ENCODE data around the gene CCDC107. TPM values are rescaled to one million over a fixed set of nuclear protein-coding genes. Genes with fewer than 3 reads are reported as not detected.
A peak's percentile ranks its signal among the peaks of the same experiment; 100 is the strongest.

CCDC107 gene
- total and polyA plus RNA-seq, 9 of the 15 experiments (the other 6 are each of a cell fraction or from before 2014, with no cell fraction given): 0.35 to 11.3 (median 6.9) TPM; not detected in 1

DNA sequence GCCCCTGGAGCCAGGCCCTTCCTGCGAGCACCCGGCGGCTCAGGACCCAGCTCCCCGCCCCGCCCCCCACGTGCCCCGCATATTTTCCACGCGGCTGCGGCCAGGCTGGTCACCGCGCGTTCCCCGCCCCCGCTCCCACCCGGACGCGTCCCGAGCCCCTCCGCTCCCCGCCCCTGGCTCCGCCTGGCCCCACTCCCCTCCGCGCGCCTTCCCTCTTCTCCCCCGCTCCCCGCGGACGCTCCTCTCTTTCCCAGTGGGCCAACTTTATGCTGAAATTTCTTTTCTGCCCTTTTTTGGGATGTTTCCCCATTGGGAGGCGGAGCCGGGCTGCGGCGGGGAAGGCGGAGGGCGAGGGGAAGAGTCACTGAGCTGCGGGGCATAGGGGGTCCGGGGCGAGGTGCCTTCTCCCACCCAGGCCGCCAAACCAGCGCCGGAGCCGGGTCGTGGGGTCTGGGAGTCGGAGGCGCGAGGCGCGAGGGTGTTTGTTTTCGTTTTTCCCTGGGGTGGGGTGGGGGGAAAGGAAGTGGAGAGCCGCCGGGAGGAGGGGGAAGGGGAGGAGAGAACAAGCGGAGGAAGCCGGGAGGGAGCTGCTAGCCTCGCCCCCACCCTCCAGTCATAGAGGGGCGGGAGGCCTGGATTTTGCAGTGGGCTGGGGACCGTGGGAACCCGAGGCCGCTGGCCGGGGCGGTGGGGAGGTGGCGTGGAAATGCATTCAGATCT, 32.7 kb downstream of the CCDC107 start (continued):
- TF ChIP-seq CREB3 (tag; conservative IDR thresholded peaks at IDR 0.05; ENCODE audit: low read depth) (no peak), ZFP36 (IDR thresholded peaks at IDR 0.05; ENCODE audit: low read depth, low read length, partially characterized antibody) (no peak), POLR2A (conservative IDR thresholded peaks at IDR 0.05) (peak; percentile 73), E2F5 (CRISPR knock-in tag; IDR thresholded peaks at IDR 0.05) (no peak), MBD2 (IDR thresholded peaks at IDR 0.05; ENCODE audit: borderline replicate concordance, low read depth) (no peak), MAFG (tag; conservative IDR thresholded peaks at IDR 0.05) (no peak), LEF1 (IDR thresholded peaks at IDR 0.05) (no peak), TRIM24 (IDR thresholded peaks at IDR 0.05) (no peak), ZBTB40 (IDR thresholded peaks at IDR 0.05) (no peak), ZBTB40 (CRISPR knock-in tag; IDR thresholded peaks at IDR 0.05) (no peak), MAZ (CRISPR knock-in tag; conservative IDR thresholded peaks at IDR 0.05 in 1 of 2, IDR thresholded peaks at IDR 0.05 in 1 of 2) (peak in 1 of 2 experiments; percentile 74), SAP30 (IDR thresholded peaks at IDR 0.05; ENCODE audit: borderline replicate concordance, insufficient read depth, low read depth, low read length, poor library complexity, severe bottlenecking) (no peak), TEAD4 (IDR thresholded peaks at IDR 0.05; ENCODE audit: low read length) (no peak), TEAD4 (CRISPR knock-in tag; IDR thresholded peaks at IDR 0.05; ENCODE audit: borderline replicate concordance) (no peak)
- TF ChIP-seq, protein P1, sequence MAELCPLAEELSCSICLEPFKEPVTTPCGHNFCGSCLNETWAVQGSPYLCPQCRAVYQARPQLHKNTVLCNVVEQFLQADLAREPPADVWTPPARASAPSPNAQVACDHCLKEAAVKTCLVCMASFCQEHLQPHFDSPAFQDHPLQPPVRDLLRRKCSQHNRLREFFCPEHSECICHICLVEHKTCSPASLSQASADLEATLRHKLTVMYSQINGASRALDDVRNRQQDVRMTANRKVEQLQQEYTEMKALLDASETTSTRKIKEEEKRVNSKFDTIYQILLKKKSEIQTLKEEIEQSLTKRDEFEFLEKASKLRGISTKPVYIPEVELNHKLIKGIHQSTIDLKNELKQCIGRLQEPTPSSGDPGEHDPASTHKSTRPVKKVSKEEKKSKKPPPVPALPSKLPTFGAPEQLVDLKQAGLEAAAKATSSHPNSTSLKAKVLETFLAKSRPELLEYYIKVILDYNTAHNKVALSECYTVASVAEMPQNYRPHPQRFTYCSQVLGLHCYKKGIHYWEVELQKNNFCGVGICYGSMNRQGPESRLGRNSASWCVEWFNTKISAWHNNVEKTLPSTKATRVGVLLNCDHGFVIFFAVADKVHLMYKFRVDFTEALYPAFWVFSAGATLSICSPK (IDR thresholded peaks at IDR 0.05; ENCODE audit: borderline replicate concordance): no peak

All from K562 (cell line).